GM12878 (cell line): ENCODE results near the gene SRC. TPM values are rescaled to one million over a fixed set of nuclear protein-coding genes. Genes with fewer than 3 reads are reported as not detected.

Experiments used
- ATAC-seq: fragments of 200-7000 bp; cut with Tn5 transposase; 3 replicates; pipeline ENCODE4 v1.9.1; 2020; ENCODE audit warnings: mild to moderate bottlenecking, moderate library complexity
- BruUV-seq: library from RNA; stranded (reverse); fragments of 400-500 nt; replicated peaks from 2 replicates; lab custom pipeline; 2021; lab: Mats Ljungman, UMichigan
- CTCF ChIA-PET: fragments of 300-600 bp; sonication (Branson Sonifier 250); formaldehyde crosslinking; extraction: SDS; loops from one replicate; lab custom pipeline; 2021; ENCODE audit warnings: inconsistent platforms; lab: Yijun Ruan, JAX
- POLR2A ChIA-PET: fragments of 350-600 bp; formaldehyde crosslinking; extraction: SDS; loops from one replicate; lab custom pipeline; 2021; ENCODE audit warnings: inconsistent platforms; lab: Charles Lee
- RAD21 ChIA-PET: fragments of 300-600 bp; sonication (Branson Sonifier 250); formaldehyde crosslinking; loops from one replicate; lab custom pipeline; 2023; ENCODE audit warnings: antibody characterized with exemption; ENCODE audit not compliant: unreplicated experiment; lab: Charles Lee
- SMC1A ChIA-PET: fragments of 300-600 bp; sonication (Branson Sonifier 250); formaldehyde crosslinking; loops from one replicate; lab custom pipeline; 2023; ENCODE audit not compliant: unreplicated experiment, uncharacterized antibody; lab: Charles Lee
- DNase-seq: peaks from one replicate; pipeline ENCODE4 v3.0.0-alpha.2; 2011; ENCODE audit warnings: low read depth, low spot score
- FAIRE-seq: peaks from 3 replicates; lab custom pipeline; 2011; peaks lifted over from hg19 to GRCh38; lab: Jason Lieb, UNC
- H2AFZ ChIP-seq: 2 replicates; pipeline ENCODE4 v1.6.0; 2011; ENCODE audit warnings: low read depth, low read length, control low read depth; ENCODE audit not compliant: control insufficient read depth
- H3K27ac ChIP-seq: 2 replicates; pipeline ENCODE4 v1.5.1; 2011; ENCODE audit warnings: control low read depth; ENCODE audit not compliant: control insufficient read depth, insufficient read depth
- H3K27me3 ChIP-seq, 2 experiments: replicated peaks in 1 of 2; 2 replicates each; pipeline versions ENCODE4 v1.6.0 to v1.6.1; 2011; ENCODE audit warnings: low read length in 1 of 2; ENCODE audit not compliant: control insufficient read depth in 2 of 2, insufficient read depth in 2 of 2
- H3K36me3 ChIP-seq, 2 experiments: 2 replicates each; pipeline ENCODE4 v1.5.1; 2011; ENCODE audit warnings: low read length in 1 of 2; ENCODE audit not compliant: control insufficient read depth in 2 of 2, insufficient read depth in 2 of 2
- H3K4me1 ChIP-seq: 2 replicates; pipeline ENCODE4 v1.6.1; 2011; ENCODE audit warnings: mild to moderate bottlenecking, low read length, moderate library complexity, mixed read lengths; ENCODE audit not compliant: control insufficient read depth, insufficient read depth
- H3K4me2 ChIP-seq: 2 replicates; pipeline ENCODE4 v1.6.0; 2011; ENCODE audit warnings: control low read depth; ENCODE audit not compliant: control insufficient read depth, insufficient read depth
- H3K4me3 ChIP-seq: fragments of 200-600 bp; sonication (generic); 2 replicates; pipeline ENCODE4 v1.5.1; 2016
- H3K79me2 ChIP-seq: 2 replicates; pipeline ENCODE4 v1.6.0; 2011; ENCODE audit warnings: low read length; ENCODE audit not compliant: control insufficient read depth, insufficient read depth
- H3K9ac ChIP-seq: 2 replicates; pipeline ENCODE4 v1.8.0; 2011; ENCODE audit warnings: low read length, control low read depth, mixed read lengths; ENCODE audit not compliant: control insufficient read depth, insufficient read depth
- H3K9me3 ChIP-seq: replicated peaks from 3 replicates; pipeline ENCODE4 v1.5.1; 2011; ENCODE audit warnings: mild to moderate bottlenecking, low read length; ENCODE audit not compliant: control insufficient read depth, insufficient read depth
- H4K20me1 ChIP-seq: 2 replicates; pipeline ENCODE4 v1.6.0; 2011; ENCODE audit not compliant: control insufficient read depth, insufficient read depth
- CUX1 ChIP-seq: IDR thresholded peaks from 2 replicates; pipeline ENCODE4 v1.6.1; 2012; ENCODE audit warnings: improper control_type of control experiment, low read depth, low read length; ENCODE audit not compliant: insufficient replicate concordance
- ESRRA ChIP-seq: IDR thresholded peaks from 2 replicates; pipeline ENCODE4 v1.6.1; 2012; ENCODE audit warnings: mild to moderate bottlenecking, low read length, improper control_type of control experiment
- FOXK2 ChIP-seq: fragments of 450-650 bp; IDR thresholded peaks from 2 replicates; pipeline ENCODE4 v1.6.1; 2017; ENCODE audit warnings: mild to moderate bottlenecking, moderate library complexity
- GATAD2B ChIP-seq: fragments of 450-650 bp; conservative IDR thresholded peaks from 2 replicates; pipeline ENCODE4 v1.6.1; 2017; ENCODE audit warnings: low read depth, mild to moderate bottlenecking, moderate library complexity
- HCFC1 ChIP-seq: fragments of 150-350 bp; IDR thresholded peaks from 2 replicates; pipeline ENCODE4 v1.6.1; 2014; ENCODE audit warnings: low read length
- IRF5 ChIP-seq: fragments of 450-650 bp; IDR thresholded peaks from 2 replicates; pipeline ENCODE4 v1.6.1; 2017; ENCODE audit warnings: borderline replicate concordance
- MYB ChIP-seq: fragments of 150-350 bp; IDR thresholded peaks from 2 replicates; pipeline ENCODE4 v1.6.1; 2014; ENCODE audit warnings: mild to moderate bottlenecking, low read depth, low read length, borderline replicate concordance
- PAX5 ChIP-seq: IDR thresholded peaks from 2 replicates; pipeline ENCODE4 v1.6.1; 2011; ENCODE audit warnings: low read depth, low read length, borderline replicate concordance
- RELA ChIP-seq: fragments of 450-650 bp; IDR thresholded peaks from 2 replicates; pipeline ENCODE4 v1.8.0; 2014; ENCODE audit warnings: borderline replicate concordance; ENCODE audit not compliant: partially characterized antibody
- SPI1 ChIP-seq: IDR thresholded peaks from 2 replicates; pipeline ENCODE4 v1.6.1; 2011; ENCODE audit warnings: low read depth, mild to moderate bottlenecking, low read length, moderate library complexity, borderline replicate concordance; ENCODE audit not compliant: insufficient read depth
- SRF ChIP-seq, 2 experiments: IDR thresholded peaks; 2 replicates each; pipeline ENCODE4 v1.6.1; 2011; ENCODE audit warnings: low read depth in 2 of 2, low read length in 2 of 2, mild to moderate bottlenecking in 1 of 2, moderate library complexity in 1 of 2
- ZNF687 ChIP-seq: fragments of 450-650 bp; IDR thresholded peaks from 2 replicates; pipeline ENCODE4 v1.6.1; 2017; ENCODE audit warnings: mild to moderate bottlenecking, moderate library complexity
- WGBS: methylation state at CpG from one replicate; pipeline ENCODE4 v1.1.6; 2016; ENCODE audit warnings: low lambda C conversion rate; ENCODE audit not compliant: insufficient replicate concordance, insufficient coverage; ENCODE audit errors: missing lambda C conversion rate; 5-methylcytosine and 5-hydroxymethylcytosine counted together
- in situ Hi-C: fragments of 300-500 bp; cut with MboI; formaldehyde crosslinking; loops from 9 replicates; pipeline ENCODE4 v1.14.3; 2018; ENCODE audit warnings: mixed read lengths
- intact Hi-C: fragments of 100-400 bp; cut with micrococcal nuclease; formaldehyde crosslinking; loops from one replicate; pipeline ENCODE4 v1.14.2; 2022; ENCODE audit not compliant: unreplicated experiment
- polyA plus RNA-seq, 11 experiments: library from polyadenylated mRNA; depleted of rRNA in 4 of 11; unstranded in 6 of 11; stranded (reverse) in 5 of 11; fragments of >200 nt; fragmentation: Nextera tagmentation in 4 of 11; fragmentation: Illumina TruSeq in 1 of 11; extraction: Ambion mirVana in 4 of 11; extraction: Trizol in 1 of 11; gene quantifications; 1 replicate in 1 of 11; 2 replicates in 10 of 11; pipeline versions ENCODE4 v1.2.1 to v1.2.3, GENCODE V29; 2011 to 2016; ENCODE audit warnings: inconsistent platforms in 2 of 11, missing spikeins in 2 of 11, low read depth in 1 of 11
- total RNA-seq, 4 experiments: library from RNA; depleted of rRNA in 3 of 4; stranded (reverse); fragments of >200 nt in 3 of 4; fragmentation: Illumina TruSeq in 1 of 4; extraction: Trizol in 1 of 4; gene quantifications; 2 replicates each; pipeline versions ENCODE4 v1.2.1 to v1.2.3, GENCODE V29; 2013 to 2021

Gene SRC
- total and polyA plus RNA-seq, 10 of the 15 experiments (the other 5 are each of a cell fraction or from before 2014, with no cell fraction given) = 0.60 to 71.3 (median 27.2) TPM

- POLR2A ChIA-PET = interaction anchor here (0.5 to 1.4 kb wide), 9 partner anchors 11 to 95 kb away, joined by 3 to 9 read pairs (median 4); no protein-coding TSS in a partner anchor
- Histone ChIP-seq H2AFZ (peak overlapping the region; percentile 54; the same call in 1 of the 2 replicates), H3K27ac (peak overlapping the region; percentile 93), H3K79me2 (peaks cover 28% of the 10 kb centered on the region), H3K4me3 (no peak overlapping the region; the same call in 1 of the 2 replicates), H3K9ac (peak overlapping the region; percentile 67), H3K4me2 (peak overlapping the region; percentile 80), H3K36me3 (peaks cover 26 to 28% of the 10 kb centered on the region in 2 experiments), H3K27me3 (no peaks in the 10 kb centered on the region), H4K20me1 (no peaks in the 10 kb centered on the region), H3K4me1 (peaks cover 33% of the 10 kb centered on the region), H3K9me3 (no peaks in the 10 kb centered on the region)
- RAD21 ChIA-PET = interaction anchor here (1.0 to 2.6 kb wide), 7 partner anchors 19 to 67 kb away, joined by 3 to 14 read pairs (median 7); no protein-coding TSS in a partner anchor
- in situ Hi-C loops = no loop called here
- FAIRE-seq = no peak
- BruUV-seq = no TSS peak
- 15% methylated on average over 13 of the region's 13 CpGs for WGBS
- CTCF ChIA-PET = interaction anchor here (0.6 to 1.5 kb wide), 3 partner anchors 46 to 120 kb away, joined by 3 to 4 read pairs (median 4); no protein-coding TSS in a partner anchor
- SMC1A ChIA-PET = interaction anchor here (0.6 to 2.0 kb wide), 9 partner anchors 14 to 67 kb away, joined by 3 to 12 read pairs (median 4); partner anchors contain the start of gene MANBAL
- intact Hi-C loops = no loop called here
- DNase-seq = no peak
- ATAC-seq = peak; percentile 88
- TF ChIP-seq GATAD2B (peak; percentile 81; the same call in 1 of the 2 replicates), HCFC1 (peak; percentile 4; the same call in 1 of the 2 replicates), IRF5 (no peak), ESRRA (no peak), FOXK2 (no peak), SPI1 (peak; percentile 97), PAX5 (peak; percentile 43), CUX1 (no peak), SRF (IDR thresholded peaks at IDR 0.05; ENCODE audit: low read depth in 2 of 2, low read length in 2 of 2) (no peak), MYB (no peak), RELA (peak; percentile 38), ZNF687 (peak; percentile 86)
Observed at GRCh38 chr20:37315452-37316110, 30.4 kb upstream of the SRC start.
